Measurements from ENCODE around the gene ERC2. TPM values are rescaled to one million over a fixed set of nuclear protein-coding genes. Genes with fewer than 3 reads are reported as not detected.

The ERC2 gene
- total RNA-seq, 6 donors from 2014 or later: 0.67 to 14.7 (median 1.3) TPM

GRCh38 chr3:56366641-56367162 lies 101.6 kb downstream of the ERC2 start:
- H3K36me3 ChIP-seq: no peaks in the 10 kb centered on the region
- 70 to 75% methylated on average over 4 of the region's 4 CpGs for WGBS, 2 donors
- TF ChIP-seq CTCF (IDR thresholded peaks at IDR 0.05): no peak
- TF ChIP-seq POLR2AphosphoS5 (IDR thresholded peaks at IDR 0.05): no peak
- no peaks in the 10 kb centered on the region for H3K27me3 ChIP-seq
- no peak overlapping the region for H3K4me3 ChIP-seq
- no peak overlapping the region for H3K27ac ChIP-seq
- no peaks in the 10 kb centered on the region for H3K9me3 ChIP-seq
- DNase-seq (no peak), ATAC-seq (ENCODE audit: low FRiP score in 2 of 2) (no peak)
- no peaks in the 10 kb centered on the region for H3K4me1 ChIP-seq

DNA sequence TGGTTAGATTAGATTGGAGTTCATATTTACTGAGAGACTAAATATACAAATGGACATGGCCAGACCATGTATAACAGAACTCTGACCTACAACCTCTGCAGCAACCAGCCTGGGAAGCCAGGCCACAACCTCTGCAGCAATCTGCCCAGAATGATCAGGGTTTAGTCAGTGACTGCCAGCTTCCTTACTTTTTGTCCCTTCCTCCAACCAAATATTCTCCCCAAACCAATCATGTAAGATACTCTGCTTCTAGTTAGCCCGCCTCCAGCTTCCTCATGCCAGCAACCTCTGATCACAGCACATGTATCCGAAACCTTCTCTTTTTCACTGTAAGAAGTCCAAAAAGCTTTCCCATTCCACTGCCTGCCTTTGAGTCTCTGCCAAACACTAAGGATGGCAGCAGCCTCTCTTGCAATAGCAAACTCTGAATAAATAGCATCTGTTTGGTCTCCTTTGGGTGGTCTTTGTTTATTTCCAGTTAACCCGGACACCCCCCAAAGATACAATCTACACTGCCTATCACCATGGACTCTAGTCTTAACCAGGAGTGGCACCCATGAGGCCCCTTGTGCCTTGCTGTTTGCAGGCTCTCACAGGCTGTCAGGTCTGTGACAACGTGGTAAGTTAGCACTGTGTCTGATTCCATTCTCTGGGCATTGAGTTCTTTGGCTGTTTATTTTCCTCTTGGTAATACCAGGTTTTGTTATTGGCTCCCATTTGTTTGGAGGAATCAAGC lies 102.2 kb downstream of the ERC2 start:
- Histone ChIP-seq H3K27me3 (no peaks in the 10 kb centered on the region), H3K36me3 (no peaks in the 10 kb centered on the region), H3K27ac (no peak overlapping the region), H3K9me3 (no peaks in the 10 kb centered on the region), H3K4me1 (no peaks in the 10 kb centered on the region), H3K4me3 (no peak overlapping the region)
- ATAC-seq (ENCODE audit: low FRiP score in 2 of 2): no peak
- DNase-seq: no peak
- 54 to 59% methylated on average over 4 of the region's 4 CpGs for WGBS, 2 donors
- TF ChIP-seq POLR2A (IDR thresholded peaks at IDR 0.05): no peak
- no peak for TF ChIP-seq POLR2AphosphoS5 (IDR thresholded peaks at IDR 0.05)
- TF ChIP-seq CTCF (IDR thresholded peaks at IDR 0.05): no peak
- TF ChIP-seq EP300 (IDR thresholded peaks at IDR 0.05): no peak

GRCh38 chr3:56364665-56365064 lies 103.6 kb downstream of the ERC2 start:
- TF ChIP-seq CTCF (IDR thresholded peaks at IDR 0.05) (no peak), POLR2A (IDR thresholded peaks at IDR 0.05) (no peak), EP300 (IDR thresholded peaks at IDR 0.05) (no peak), POLR2AphosphoS5 (IDR thresholded peaks at IDR 0.05) (no peak)
- ATAC-seq (ENCODE audit: low FRiP score in 2 of 2): no peak
- Histone ChIP-seq H3K27ac (no peak overlapping the region), H3K4me3 (no peak overlapping the region), H3K27me3 (no peaks in the 10 kb centered on the region), H3K9me3 (no peaks in the 10 kb centered on the region), H3K36me3 (no peaks in the 10 kb centered on the region), H3K4me1 (no peaks in the 10 kb centered on the region)
- no peak for DNase-seq
- 86 to 88% methylated on average over 3 of the region's 3 CpGs for WGBS, 2 donors

- Histone ChIP-seq H3K4me1 (no peaks in the 10 kb centered on the region), H3K27ac (no peak overlapping the region), H3K4me3 (no peak overlapping the region), H3K9me3 (no peaks in the 10 kb centered on the region), H3K36me3 (no peaks in the 10 kb centered on the region), H3K27me3 (no peaks in the 10 kb centered on the region)
- ATAC-seq (ENCODE audit: low FRiP score in 2 of 2): no peak
- no peak for DNase-seq
- no peak for TF ChIP-seq POLR2A (IDR thresholded peaks at IDR 0.05)
- TF ChIP-seq CTCF (IDR thresholded peaks at IDR 0.05): no peak
- TF ChIP-seq EP300 (IDR thresholded peaks at IDR 0.05): no peak
- no peak for TF ChIP-seq POLR2AphosphoS5 (IDR thresholded peaks at IDR 0.05)
- WGBS, 2 donors: 63 to 81% methylated on average over 1 of the region's 1 CpG
Observed at GRCh38 chr3:56363720-56364119, 104.5 kb downstream of the ERC2 start.

DNA sequence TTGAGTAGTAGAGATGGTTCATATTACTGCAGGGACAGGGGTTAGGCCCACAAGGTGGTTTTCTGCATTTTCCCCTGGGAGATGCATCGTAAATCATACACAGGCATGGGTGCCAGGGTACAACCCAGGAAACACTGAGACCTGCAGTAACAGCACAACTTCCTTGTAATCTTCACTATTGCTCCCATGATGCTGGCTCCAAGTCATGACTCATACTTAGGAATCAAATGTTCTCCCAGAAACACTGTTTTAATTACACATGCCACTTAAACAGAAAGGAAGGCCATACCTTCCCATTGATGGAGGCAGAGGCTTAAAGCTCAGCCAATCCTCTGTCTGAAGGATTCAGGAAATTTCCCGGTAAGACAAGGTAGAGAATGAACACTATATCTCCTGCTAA lies 106.5 kb downstream of the ERC2 start:
- H3K9me3 ChIP-seq: no peaks in the 10 kb centered on the region
- 91 to 97% methylated on average over 1 to 2 of the region's 2 CpGs for WGBS, 2 donors
- H3K4me3 ChIP-seq: no peak overlapping the region
- H3K4me1 ChIP-seq: no peaks in the 10 kb centered on the region
- no peak for ATAC-seq (ENCODE audit: low FRiP score in 2 of 2)
- no peak for DNase-seq
- no peaks in the 10 kb centered on the region for H3K36me3 ChIP-seq
- TF ChIP-seq POLR2AphosphoS5 (IDR thresholded peaks at IDR 0.05): no peak
- no peak for TF ChIP-seq POLR2A (IDR thresholded peaks at IDR 0.05)
- no peak for TF ChIP-seq EP300 (IDR thresholded peaks at IDR 0.05)
- TF ChIP-seq CTCF (IDR thresholded peaks at IDR 0.05): no peak
- no peaks in the 10 kb centered on the region for H3K27me3 ChIP-seq
- no peak overlapping the region for H3K27ac ChIP-seq

All from upper lobe of left lung (tissue), 6 donors.